Activated T-helper 1 cell treated with anti-CD3 and anti-CD28 coated beads, Interleukin-12 subunit alpha, Interleukin-12 subunit beta, Interleukin-2, Interleukin-4 antibody, amounts not matched to agents 30 ng/mL and 10 ng/mL and 1 ng/mL, durations not matched to agents 14 hours and 24 hours and 36 hours (primary cell): ENCODE data around the gene GJA3. TPM values are rescaled to one million over a fixed set of nuclear protein-coding genes. Genes with fewer than 3 reads are reported as not detected.

ENCODE experiments used
- DNase-seq: peaks from one replicate; pipeline ENCODE4 v3.0.0; 2021; ENCODE audit warnings: low spot score
- H3K27ac Mint-ChIP-seq: one replicate; pipeline ENCODE4 v1.8.0; 2021; ENCODE audit warnings: mild to moderate bottlenecking, mixed read lengths
- H3K27me3 Mint-ChIP-seq: one replicate; pipeline ENCODE4 v1.8.0; 2022; ENCODE audit warnings: mild to moderate bottlenecking, moderate library complexity, mixed read lengths; ENCODE audit not compliant: insufficient read depth
- H3K36me3 Mint-ChIP-seq: one replicate; pipeline ENCODE4 v1.8.0; 2021; ENCODE audit warnings: low read depth, mixed read lengths
- H3K4me1 Mint-ChIP-seq: one replicate; pipeline ENCODE4 v1.8.0; 2021; ENCODE audit warnings: low read depth, mixed read lengths
- H3K4me3 Mint-ChIP-seq: one replicate; pipeline ENCODE4 v1.8.0; 2021; ENCODE audit warnings: mild to moderate bottlenecking, moderate library complexity, mixed read lengths
- H3K9me3 Mint-ChIP-seq: one replicate; pipeline ENCODE4 v1.8.0; 2021; ENCODE audit warnings: mixed read lengths
- intact Hi-C: fragments of 100-400 bp; cut with micrococcal nuclease; formaldehyde crosslinking; loops from one replicate; pipeline ENCODE4 v1.15.1; 2024
- total RNA-seq: library from RNA; stranded (reverse); gene quantifications from 2 replicates; pipeline ENCODE4 v1.2.3, GENCODE V29; 2022

GJA3 gene
- total RNA-seq, 1 donor from 2014 or later, result not detected

DNA sequence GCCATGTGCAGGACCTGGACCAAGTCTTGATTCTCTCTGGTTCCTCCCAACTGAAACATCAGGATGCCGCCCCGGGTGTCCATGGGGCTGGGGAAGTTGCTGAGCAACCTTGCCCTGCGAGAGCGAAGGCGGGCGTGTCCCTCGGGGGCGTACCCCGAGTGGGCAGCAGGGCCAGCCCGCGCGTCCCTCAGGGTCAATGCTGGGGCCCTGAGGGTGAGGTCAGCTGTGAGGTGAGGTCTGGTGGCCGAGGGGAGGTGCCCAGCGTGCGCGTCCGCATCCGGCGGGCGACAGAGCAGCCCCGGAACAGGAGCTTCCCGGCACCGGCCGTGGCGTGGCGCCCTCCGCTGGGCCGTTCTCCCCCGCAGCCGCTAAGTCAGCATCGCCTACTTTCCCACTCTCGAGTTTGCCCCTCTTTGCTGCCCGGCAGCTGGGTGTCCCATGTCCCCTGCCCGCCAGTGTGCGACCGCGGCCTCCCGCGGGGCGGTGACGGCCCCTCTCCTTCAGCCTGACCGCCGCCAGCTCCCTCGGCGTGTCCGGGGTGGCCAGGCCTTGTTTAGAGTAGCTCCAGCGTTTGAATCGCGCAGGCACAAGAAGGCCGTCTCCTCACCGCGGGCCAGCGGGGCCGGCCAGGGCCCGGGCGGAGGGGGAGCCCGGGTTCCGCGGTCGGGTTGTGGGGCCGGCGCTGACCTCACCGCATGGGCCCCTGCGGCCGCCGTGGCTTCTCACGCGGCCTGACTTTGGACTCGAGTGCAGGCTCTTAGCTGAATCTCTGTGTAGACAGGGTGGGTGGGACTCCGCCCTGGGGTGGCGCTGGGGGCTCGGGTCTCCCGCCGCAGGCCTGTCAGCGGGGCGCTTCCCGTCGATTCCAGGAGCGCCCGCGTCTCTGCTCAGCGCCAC, 33.0 kb downstream of the GJA3 start:
- peak; percentile 25 for DNase-seq
- H3K4me1 Mint-ChIP-seq, result no peaks in the 10 kb centered on the region
- peak overlapping the region; percentile 54 for H3K4me3 Mint-ChIP-seq
- H3K9me3 Mint-ChIP-seq, result no peaks in the 10 kb centered on the region
- no peak overlapping the region for H3K27ac Mint-ChIP-seq
- intact Hi-C loops, result loop anchor here (1.0 to 2.0 kb wide), 2 partner anchors 9 to 35 kb away; no protein-coding TSS in a partner anchor
- H3K36me3 Mint-ChIP-seq, result no peaks in the 10 kb centered on the region
- H3K27me3 Mint-ChIP-seq, result peaks cover 37% of the 10 kb centered on the region

GRCh38 chr13:20127262-20127561, 33.6 kb downstream of the GJA3 start:
- Mint-ChIP-seq H3K9me3 (no peaks in the 10 kb centered on the region), H3K4me3 (peak overlapping the region; percentile 54), H3K36me3 (no peaks in the 10 kb centered on the region), H3K27me3 (peaks cover 37% of the 10 kb centered on the region), H3K27ac (no peak overlapping the region), H3K4me1 (no peaks in the 10 kb centered on the region)
- intact Hi-C loops, result loop anchor here (1.0 kb wide), 1 partner anchor 8 kb away; no protein-coding TSS in a partner anchor
- no peak for DNase-seq

- Mint-ChIP-seq H3K9me3 (no peaks in the 10 kb centered on the region), H3K27ac (no peak overlapping the region)
These were observed 34.2 kb downstream of the GJA3 start for GRCh38 chr13:20126541-20127261.

DNA sequence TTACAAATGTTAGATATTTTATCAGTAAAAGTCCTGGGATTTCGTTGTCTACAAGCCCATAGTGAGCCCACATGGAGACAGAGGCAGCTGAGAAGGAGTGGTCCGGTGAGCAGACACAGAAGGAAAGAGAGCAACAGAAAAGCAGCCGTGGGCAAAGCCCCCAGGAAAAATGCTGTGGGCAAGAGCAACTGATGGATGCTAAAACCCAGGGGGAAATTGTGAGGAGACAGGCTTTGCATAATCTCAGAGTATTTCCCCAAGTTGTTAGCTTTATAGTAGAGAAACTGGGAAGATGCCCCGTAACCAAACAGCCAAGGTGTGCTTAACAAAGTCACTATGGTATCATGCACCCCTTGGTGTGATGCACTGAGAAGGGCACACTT, 35.1 kb downstream of the GJA3 start:
- peaks cover 46% of the 10 kb centered on the region for H3K27me3 Mint-ChIP-seq
- no peaks in the 10 kb centered on the region for H3K4me1 Mint-ChIP-seq
- DNase-seq, result no peak
- intact Hi-C loops, result no loop called here
- H3K9me3 Mint-ChIP-seq, result no peaks in the 10 kb centered on the region
- no peak overlapping the region for H3K27ac Mint-ChIP-seq
- no peaks in the 10 kb centered on the region for H3K36me3 Mint-ChIP-seq
- H3K4me3 Mint-ChIP-seq, result no peak overlapping the region

More at GRCh38 chr13:20126541-20127261, 34.2 kb downstream of the GJA3 start:
- intact Hi-C loops, result loop anchor here (1.0 kb wide), 1 partner anchor 7 kb away; no protein-coding TSS in a partner anchor
- no peak for DNase-seq
- no peaks in the 10 kb centered on the region for H3K4me1 Mint-ChIP-seq
- H3K27me3 Mint-ChIP-seq, result peaks cover 39% of the 10 kb centered on the region
- no peak overlapping the region for H3K4me3 Mint-ChIP-seq
- H3K36me3 Mint-ChIP-seq, result no peaks in the 10 kb centered on the region

DNA sequence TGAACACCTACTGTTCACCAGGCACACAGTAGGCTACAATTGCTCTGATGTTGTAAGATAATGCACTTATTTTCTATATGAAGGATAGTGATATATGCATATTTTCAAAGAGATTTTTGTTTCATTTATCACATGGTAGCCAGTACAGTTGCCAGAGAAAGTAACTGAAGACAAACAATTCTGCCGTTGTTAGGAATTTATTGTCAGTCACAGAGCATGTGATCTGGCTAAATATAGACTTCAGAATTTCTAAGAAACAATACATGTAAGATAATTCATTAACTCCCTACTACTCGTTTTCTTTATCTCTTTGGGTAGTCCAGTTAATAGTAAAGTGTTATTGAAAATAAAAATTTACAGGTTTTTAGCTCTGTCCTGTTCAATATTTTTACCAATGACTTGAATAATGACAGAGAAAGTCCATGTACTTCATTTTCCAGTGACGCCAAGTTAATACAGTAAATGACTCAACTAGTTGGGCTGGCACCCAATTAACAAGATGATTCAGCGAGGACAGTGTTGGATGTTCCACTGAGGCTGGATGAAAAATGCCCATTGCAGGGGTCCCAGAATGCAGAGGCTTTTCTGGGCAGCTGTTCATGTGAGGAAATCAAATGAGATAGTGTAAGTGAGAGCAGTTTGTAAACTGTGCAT, 35.6 kb downstream of the GJA3 start:
- no peak overlapping the region for H3K27ac Mint-ChIP-seq
- H3K4me3 Mint-ChIP-seq, result no peak overlapping the region
- no peak for DNase-seq
- no peaks in the 10 kb centered on the region for H3K36me3 Mint-ChIP-seq
- intact Hi-C loops, result no loop called here
- H3K9me3 Mint-ChIP-seq, result no peaks in the 10 kb centered on the region
- peaks cover 46% of the 10 kb centered on the region for H3K27me3 Mint-ChIP-seq
- H3K4me1 Mint-ChIP-seq, result peaks cover 5% of the 10 kb centered on the region

DNA sequence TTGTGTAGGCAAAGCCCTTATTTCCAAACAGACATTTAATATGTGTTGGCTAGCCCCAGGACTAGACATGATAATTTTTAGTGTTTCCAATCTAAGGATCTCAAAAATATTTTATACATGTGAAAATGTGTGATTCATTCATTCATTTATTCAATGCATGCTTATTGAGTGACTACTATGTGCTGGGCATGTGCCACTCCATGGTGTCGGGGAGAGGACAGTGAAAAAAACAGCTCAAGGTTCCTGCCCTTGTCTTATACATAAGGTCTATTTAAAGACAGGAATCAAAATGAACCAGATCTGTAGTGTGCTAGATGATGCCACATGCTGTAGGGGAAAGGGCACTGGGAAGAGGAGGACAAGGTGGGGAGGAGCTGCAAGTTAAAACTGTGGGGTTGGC, 36.5 kb downstream of the GJA3 start:
- Mint-ChIP-seq H3K36me3 (no peaks in the 10 kb centered on the region), H3K9me3 (no peaks in the 10 kb centered on the region), H3K4me3 (no peak overlapping the region), H3K27ac (no peak overlapping the region), H3K4me1 (peaks cover 14% of the 10 kb centered on the region), H3K27me3 (peaks cover 48% of the 10 kb centered on the region)
- intact Hi-C loops, result no loop called here
- DNase-seq, result no peak

DNA sequence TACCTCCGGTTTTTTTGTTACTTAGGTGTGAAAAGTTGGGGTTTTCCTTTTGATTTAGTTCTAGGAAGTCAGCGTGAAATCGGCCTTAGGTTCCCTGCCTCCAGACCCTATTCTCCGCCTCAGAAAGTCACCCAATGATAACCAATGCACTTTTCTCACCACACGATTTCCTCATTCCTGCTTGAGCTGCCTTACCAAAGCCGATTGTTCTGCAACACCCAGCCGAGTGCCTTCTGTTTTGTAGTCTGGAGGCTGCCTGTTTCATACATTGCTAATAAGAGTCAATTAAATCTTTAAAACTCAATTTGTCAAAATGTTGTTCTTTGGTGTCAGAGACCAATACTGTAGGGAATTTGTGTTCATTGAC, 39.7 kb downstream of the GJA3 start:
- peaks cover 38% of the 10 kb centered on the region for H3K27me3 Mint-ChIP-seq
- no peaks in the 10 kb centered on the region for H3K9me3 Mint-ChIP-seq
- H3K36me3 Mint-ChIP-seq, result no peaks in the 10 kb centered on the region
- intact Hi-C loops, result no loop called here
- peak overlapping the region; percentile 26 for H3K27ac Mint-ChIP-seq
- peaks cover 19% of the 10 kb centered on the region for H3K4me1 Mint-ChIP-seq
- peak overlapping the region; percentile 30 for H3K4me3 Mint-ChIP-seq
- no peak for DNase-seq

- DNase-seq, result no peak
- Mint-ChIP-seq H3K4me1 (peaks cover 19% of the 10 kb centered on the region), H3K27me3 (peaks cover 28% of the 10 kb centered on the region), H3K27ac (no peak overlapping the region), H3K4me3 (peak overlapping the region; percentile 74), H3K9me3 (no peaks in the 10 kb centered on the region), H3K36me3 (no peaks in the 10 kb centered on the region)
- intact Hi-C loops, result loop anchor here (1.0 kb wide), 1 partner anchor 7 kb away; no protein-coding TSS in a partner anchor
These were observed 40.9 kb downstream of the GJA3 start for GRCh38 chr13:20119960-20120359.

GRCh38 chr13:20118268-20119140, 42.3 kb downstream of the GJA3 start:
- H3K4me3 Mint-ChIP-seq, result peak overlapping the region; percentile 74
- peaks cover 17% of the 10 kb centered on the region for H3K27me3 Mint-ChIP-seq
- no peaks in the 10 kb centered on the region for H3K36me3 Mint-ChIP-seq
- H3K9me3 Mint-ChIP-seq, result no peaks in the 10 kb centered on the region
- H3K27ac Mint-ChIP-seq, result no peak overlapping the region
- peaks cover 19% of the 10 kb centered on the region for H3K4me1 Mint-ChIP-seq
- DNase-seq, result no peak
- intact Hi-C loops, result loop anchor here (1.0 kb wide), 1 partner anchor 9 kb away; no protein-coding TSS in a partner anchor

- Mint-ChIP-seq H3K27ac (no peak overlapping the region), H3K4me3 (no peak overlapping the region), H3K27me3 (peaks cover 4% of the 10 kb centered on the region), H3K36me3 (no peaks in the 10 kb centered on the region), H3K9me3 (no peaks in the 10 kb centered on the region), H3K4me1 (peaks cover 19% of the 10 kb centered on the region)
- no peak for DNase-seq
- intact Hi-C loops, result no loop called here
These were observed 44.6 kb downstream of the GJA3 start for GRCh38 chr13:20116213-20116612.

DNA sequence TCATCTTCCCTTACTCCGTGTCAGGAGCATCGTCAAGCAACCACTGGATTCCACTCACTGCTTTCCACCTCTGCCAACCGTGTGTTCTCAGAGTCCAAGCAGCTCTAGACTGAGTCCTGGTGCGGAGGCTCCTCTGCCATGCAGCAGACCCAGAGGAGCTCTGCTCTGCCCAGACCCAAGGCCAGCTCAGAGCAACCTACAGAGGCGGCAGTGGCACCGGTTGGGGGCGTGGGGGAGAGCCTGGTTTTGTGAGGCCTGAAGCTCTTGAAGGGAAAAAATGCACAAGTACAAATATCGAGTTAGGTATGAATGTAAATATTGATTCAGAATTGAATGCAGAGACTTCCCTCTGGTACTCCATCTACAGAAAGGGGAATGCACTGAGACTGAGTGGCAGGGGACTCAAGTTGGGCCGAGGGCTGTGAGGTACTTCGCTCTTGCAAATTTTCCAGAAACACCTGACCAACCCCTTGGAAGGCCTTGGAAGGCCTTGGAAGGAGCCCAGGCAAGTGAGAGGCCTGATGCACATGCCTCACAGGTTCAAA, 46.7 kb downstream of the GJA3 start:
- intact Hi-C loops, result no loop called here

GRCh38 chr13:20109037-20109436, 51.8 kb downstream of the GJA3 start:
- intact Hi-C loops, result no loop called here

More for the DNA sequence above, 46.7 kb downstream of the GJA3 start:
- DNase-seq, result no peak
- Mint-ChIP-seq H3K4me1 (peaks cover 3% of the 10 kb centered on the region), H3K27ac (no peak overlapping the region), H3K36me3 (no peaks in the 10 kb centered on the region), H3K27me3 (peaks cover 6% of the 10 kb centered on the region), H3K4me3 (no peak overlapping the region), H3K9me3 (no peaks in the 10 kb centered on the region)

More at GRCh38 chr13:20109037-20109436, 51.8 kb downstream of the GJA3 start:
- no peak for DNase-seq
- Mint-ChIP-seq H3K4me1 (no peaks in the 10 kb centered on the region), H3K9me3 (no peaks in the 10 kb centered on the region), H3K4me3 (no peak overlapping the region), H3K27me3 (peaks cover 13% of the 10 kb centered on the region), H3K27ac (no peak overlapping the region), H3K36me3 (no peaks in the 10 kb centered on the region)
